ENCODE results near the gene DAGLB. TPM values are rescaled to one million over a fixed set of nuclear protein-coding genes. Genes with fewer than 3 reads are reported as not detected.

Gene DAGLB
- total RNA-seq, 1 experiment from 2014 or later: 33.6 TPM

GRCh38 chr7:6491194-6491593, 43.4 kb upstream of the DAGLB start:
- Mint-ChIP-seq H3K27me3 (ENCODE audit: low read depth) (peaks cover 10% of the 10 kb centered on the region; the same call in 1 of the 2 replicates), H3K4me3 (no peak overlapping the region), H3K36me3 (0 out of 2 replicates have a peak, but pooled peaks cover 5% of the 10 kb centered on the region), H3K4me1 (no peaks in the 10 kb centered on the region), H3K9me3 (peaks cover 11% of the 10 kb centered on the region), H3K27ac (no peak overlapping the region)
- DNase-seq (ENCODE audit: low spot score) (no peak), ATAC-seq (no peak)
- CTCF ChIA-PET: no interaction called here
- TF ChIP-seq NFATC4 (CRISPR knock-in tag; IDR thresholded peaks at IDR 0.05) (no peak), SMAD3 (CRISPR knock-in tag; IDR thresholded peaks at IDR 0.05; ENCODE audit: borderline replicate concordance) (no peak), ZNF219 (CRISPR knock-in tag; IDR thresholded peaks at IDR 0.05; ENCODE audit: borderline replicate concordance) (no peak), ATF2 (CRISPR knock-in tag; IDR thresholded peaks at IDR 0.05; ENCODE audit: borderline replicate concordance, low read depth) (no peak)
- POLR2A ChIA-PET: no interaction called here

GRCh38 chr7:6489612-6490011, 41.9 kb upstream of the DAGLB start:
- Mint-ChIP-seq H3K9me3 (peaks cover 12% of the 10 kb centered on the region), H3K36me3 (0 out of 2 replicates have a peak, but pooled peaks cover 5% of the 10 kb centered on the region), H3K4me1 (peaks cover 3% of the 10 kb centered on the region; the same call in 1 of the 2 replicates), H3K4me3 (no peak overlapping the region), H3K27ac (no peak overlapping the region), H3K27me3 (ENCODE audit: low read depth) (peaks cover 10% of the 10 kb centered on the region)
- ChIA-PET CTCF (no interaction called here), POLR2A (no interaction called here)
- TF ChIP-seq USF1 (CRISPR knock-in tag; IDR thresholded peaks at IDR 0.05): 0 out of 2 replicates have a peak, but pooled peaks have one; percentile 16
- TF ChIP-seq ZNF416 (CRISPR knock-in tag; IDR thresholded peaks at IDR 0.05): no peak
- TF ChIP-seq EMX1 (CRISPR knock-in tag; IDR thresholded peaks at IDR 0.05): no peak
- ATAC-seq (peak; percentile 50; the same call in 1 of the 2 replicates), DNase-seq (ENCODE audit: low spot score) (no peak)

- no peak for TF ChIP-seq ZNF317 (CRISPR knock-in tag; IDR thresholded peaks at IDR 0.05; ENCODE audit: borderline replicate concordance, low read depth)
- no peak overlapping the region for H3K4me3 Mint-ChIP-seq
- ATAC-seq: no peak
Observed at GRCh38 chr7:6487184-6487545, 39.4 kb upstream of the DAGLB start.

GRCh38 chr7:6486438-6487183, 38.9 kb upstream of the DAGLB start:
- H3K4me1 Mint-ChIP-seq: peaks cover 12% of the 10 kb centered on the region
- ChIA-PET CTCF (interaction anchor here (1.5 kb wide), 1 partner anchor 29 kb away, joined by 6 read pairs; no protein-coding TSS in a partner anchor), POLR2A (no interaction called here)
- H3K36me3 Mint-ChIP-seq: 0 out of 2 replicates have a peak, but pooled peaks cover 5% of the 10 kb centered on the region
- H3K9me3 Mint-ChIP-seq: peaks cover 14% of the 10 kb centered on the region
- H3K4me3 Mint-ChIP-seq: no peak overlapping the region
- peaks cover 10% of the 10 kb centered on the region for H3K27me3 Mint-ChIP-seq (ENCODE audit: low read depth)
- DNase-seq (ENCODE audit: low spot score): no peak
- H3K27ac Mint-ChIP-seq: no peak overlapping the region
- no peak for ATAC-seq
- TF ChIP-seq ERG (CRISPR knock-in tag; IDR thresholded peaks at IDR 0.05) (no peak), NR3C1 (CRISPR knock-in tag; conservative IDR thresholded peaks at IDR 0.05; ENCODE audit: low read depth) (no peak), ETV6 (CRISPR knock-in tag; IDR thresholded peaks at IDR 0.05) (no peak), ELF4 (CRISPR knock-in tag; IDR thresholded peaks at IDR 0.05; ENCODE audit: low read depth) (no peak), TEAD1 (CRISPR knock-in tag; IDR thresholded peaks at IDR 0.05) (no peak), E2F1 (CRISPR knock-in tag; IDR thresholded peaks at IDR 0.05) (no peak), ZNF532 (CRISPR knock-in tag; IDR thresholded peaks at IDR 0.05; ENCODE audit: borderline replicate concordance) (no peak), ZNF281 (CRISPR knock-in tag; IDR thresholded peaks at IDR 0.05) (no peak)

More at GRCh38 chr7:6487184-6487545, 39.4 kb upstream of the DAGLB start:
- Mint-ChIP-seq H3K4me1 (peaks cover 11% of the 10 kb centered on the region), H3K27ac (no peak overlapping the region), H3K36me3 (0 out of 2 replicates have a peak, but pooled peaks cover 5% of the 10 kb centered on the region), H3K27me3 (ENCODE audit: low read depth) (peaks cover 10% of the 10 kb centered on the region), H3K9me3 (peaks cover 14% of the 10 kb centered on the region)
- CTCF ChIA-PET: no interaction called here
- no peak for DNase-seq (ENCODE audit: low spot score)
- POLR2A ChIA-PET: no interaction called here
